ENCODE results near the gene DARS1. TPM values are rescaled to one million over a fixed set of nuclear protein-coding genes. Genes with fewer than 3 reads are reported as not detected.

The DARS1 gene
- total RNA-seq, 6 experiments from 2014 or later: 65.6 to 74.3 (median 71.3) TPM

- Mint-ChIP-seq H3K4me3 (no peak overlapping the region), H3K9me3 (no peaks in the 10 kb centered on the region), H3K27me3 (ENCODE audit: insufficient read depth) (no peaks in the 10 kb centered on the region), H3K36me3 (ENCODE audit: low read depth) (peaks cover 25% of the 10 kb centered on the region), H3K27ac (peak overlapping the region; percentile 68), H3K4me1 (ENCODE audit: low read depth) (peaks cover 17% of the 10 kb centered on the region)
- TF ChIP-seq, protein P1, sequence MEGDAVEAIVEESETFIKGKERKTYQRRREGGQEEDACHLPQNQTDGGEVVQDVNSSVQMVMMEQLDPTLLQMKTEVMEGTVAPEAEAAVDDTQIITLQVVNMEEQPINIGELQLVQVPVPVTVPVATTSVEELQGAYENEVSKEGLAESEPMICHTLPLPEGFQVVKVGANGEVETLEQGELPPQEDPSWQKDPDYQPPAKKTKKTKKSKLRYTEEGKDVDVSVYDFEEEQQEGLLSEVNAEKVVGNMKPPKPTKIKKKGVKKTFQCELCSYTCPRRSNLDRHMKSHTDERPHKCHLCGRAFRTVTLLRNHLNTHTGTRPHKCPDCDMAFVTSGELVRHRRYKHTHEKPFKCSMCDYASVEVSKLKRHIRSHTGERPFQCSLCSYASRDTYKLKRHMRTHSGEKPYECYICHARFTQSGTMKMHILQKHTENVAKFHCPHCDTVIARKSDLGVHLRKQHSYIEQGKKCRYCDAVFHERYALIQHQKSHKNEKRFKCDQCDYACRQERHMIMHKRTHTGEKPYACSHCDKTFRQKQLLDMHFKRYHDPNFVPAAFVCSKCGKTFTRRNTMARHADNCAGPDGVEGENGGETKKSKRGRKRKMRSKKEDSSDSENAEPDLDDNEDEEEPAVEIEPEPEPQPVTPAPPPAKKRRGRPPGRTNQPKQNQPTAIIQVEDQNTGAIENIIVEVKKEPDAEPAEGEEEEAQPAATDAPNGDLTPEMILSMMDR (IDR thresholded peaks at IDR 0.05): no peak
- DNase-seq: peak; percentile 39
These were observed 75.5 kb downstream of the DARS1 start for GRCh38 chr2:135909976-135910375.

DNA sequence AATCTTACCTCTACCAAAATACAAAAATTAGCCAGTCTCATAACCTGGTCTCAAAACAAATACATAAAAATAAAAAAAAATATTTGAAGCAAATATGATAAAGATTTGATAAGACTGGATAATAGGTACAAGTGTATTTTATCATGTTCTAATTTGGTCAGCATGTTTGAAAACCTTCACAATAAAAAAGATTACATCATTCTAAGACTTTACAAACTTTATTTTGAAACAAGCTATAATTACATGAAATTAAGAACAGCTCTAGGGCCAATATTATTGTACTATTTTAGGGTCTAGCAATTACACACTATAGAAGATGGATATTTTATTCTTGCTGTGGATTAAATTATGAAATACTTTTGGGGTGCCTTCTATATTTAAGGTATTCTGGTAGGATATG lies 79.7 kb downstream of the DARS1 start:
- Mint-ChIP-seq H3K36me3 (ENCODE audit: low read depth) (peaks cover 20% of the 10 kb centered on the region), H3K4me1 (ENCODE audit: low read depth) (peaks cover 22% of the 10 kb centered on the region), H3K27ac (no peak overlapping the region), H3K4me3 (no peak overlapping the region), H3K9me3 (no peaks in the 10 kb centered on the region), H3K27me3 (ENCODE audit: insufficient read depth) (no peaks in the 10 kb centered on the region)
- DNase-seq: no peak
- TF ChIP-seq, protein P1 (IDR thresholded peaks at IDR 0.05): no peak

DNA sequence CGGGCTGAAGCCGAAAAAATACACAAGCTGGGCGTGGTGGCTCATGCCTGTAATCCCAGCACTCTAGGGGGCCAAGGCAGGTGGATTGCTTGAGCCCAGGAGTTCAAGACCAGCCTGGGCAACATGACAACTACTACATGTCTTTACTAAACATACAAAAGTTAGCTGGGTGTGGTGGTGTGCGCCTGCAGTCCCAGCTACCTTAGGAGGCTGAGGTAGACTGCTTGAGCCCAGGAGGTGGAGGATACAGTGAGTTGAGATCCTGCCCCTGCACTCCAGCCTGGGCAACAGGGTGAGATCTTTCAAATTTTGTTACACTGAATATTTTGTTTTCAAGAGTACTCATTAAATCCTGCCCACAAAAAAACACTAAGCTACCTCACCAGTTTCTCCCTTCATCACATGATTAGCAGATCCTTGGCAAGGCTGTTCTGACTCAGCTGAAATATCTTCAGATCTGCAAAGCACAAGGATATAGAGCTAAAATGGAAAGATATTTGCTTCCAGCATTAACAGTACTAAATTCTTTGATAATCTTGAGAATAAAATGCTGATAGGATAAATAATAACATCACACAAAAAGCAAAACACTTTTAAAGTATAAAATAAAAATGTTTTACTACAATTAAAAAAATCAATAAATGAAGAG lies 81.0 kb downstream of the DARS1 start:
- peak; percentile 47 for DNase-seq
- Mint-ChIP-seq H3K27ac (peak overlapping the region; percentile 69), H3K36me3 (ENCODE audit: low read depth) (peaks cover 13% of the 10 kb centered on the region), H3K9me3 (no peaks in the 10 kb centered on the region), H3K4me1 (ENCODE audit: low read depth) (peaks cover 10% of the 10 kb centered on the region), H3K27me3 (ENCODE audit: insufficient read depth) (no peaks in the 10 kb centered on the region; the same call in 1 of the 2 replicates), H3K4me3 (no peak overlapping the region)
- TF ChIP-seq, protein P1 (IDR thresholded peaks at IDR 0.05): no peak

DNA sequence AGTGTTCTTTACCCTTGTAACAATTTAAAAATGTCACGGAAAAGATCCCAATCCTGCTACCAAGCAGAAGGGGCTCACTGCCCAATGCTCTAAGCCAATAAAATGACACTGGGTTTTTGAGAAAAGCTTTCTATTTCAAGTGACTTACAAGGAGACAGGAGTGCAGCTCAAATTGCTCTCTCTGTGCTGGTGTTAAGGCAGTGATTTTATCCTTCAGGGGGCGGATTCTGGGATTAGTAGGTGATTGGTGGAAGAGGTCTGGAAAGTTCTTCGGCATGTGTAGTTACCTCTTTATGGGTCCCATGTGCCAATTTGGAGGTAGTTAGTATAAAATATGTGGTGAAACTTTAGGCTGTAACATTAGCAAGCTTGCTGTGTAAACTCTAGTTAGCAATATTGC lies 81.8 kb downstream of the DARS1 start:
- H3K4me3 Mint-ChIP-seq: no peak overlapping the region
- H3K27me3 Mint-ChIP-seq (ENCODE audit: insufficient read depth): no peaks in the 10 kb centered on the region; the same call in 1 of the 2 replicates
- H3K4me1 Mint-ChIP-seq (ENCODE audit: low read depth): peaks cover 8% of the 10 kb centered on the region
- no peak for DNase-seq
- TF ChIP-seq, protein P1 (IDR thresholded peaks at IDR 0.05): no peak
- peaks cover 12% of the 10 kb centered on the region for H3K36me3 Mint-ChIP-seq (ENCODE audit: low read depth)
- H3K9me3 Mint-ChIP-seq: no peaks in the 10 kb centered on the region
- no peak overlapping the region; the same call in 1 of the 2 replicates for H3K27ac Mint-ChIP-seq

GRCh38 chr2:135899567-135899966 lies 85.9 kb downstream of the DARS1 start:
- peaks cover 10% of the 10 kb centered on the region for H3K36me3 Mint-ChIP-seq (ENCODE audit: low read depth)
- no peaks in the 10 kb centered on the region; the same call in 1 of the 2 replicates for H3K27me3 Mint-ChIP-seq (ENCODE audit: insufficient read depth)
- TF ChIP-seq, protein P1 (IDR thresholded peaks at IDR 0.05): no peak
- H3K9me3 Mint-ChIP-seq: no peaks in the 10 kb centered on the region
- no peak for DNase-seq
- no peak overlapping the region for H3K4me3 Mint-ChIP-seq
- H3K4me1 Mint-ChIP-seq (ENCODE audit: low read depth): peaks cover 5% of the 10 kb centered on the region
- no peak overlapping the region for H3K27ac Mint-ChIP-seq
